ENCODE results near the gene TRPC1.

DNA sequence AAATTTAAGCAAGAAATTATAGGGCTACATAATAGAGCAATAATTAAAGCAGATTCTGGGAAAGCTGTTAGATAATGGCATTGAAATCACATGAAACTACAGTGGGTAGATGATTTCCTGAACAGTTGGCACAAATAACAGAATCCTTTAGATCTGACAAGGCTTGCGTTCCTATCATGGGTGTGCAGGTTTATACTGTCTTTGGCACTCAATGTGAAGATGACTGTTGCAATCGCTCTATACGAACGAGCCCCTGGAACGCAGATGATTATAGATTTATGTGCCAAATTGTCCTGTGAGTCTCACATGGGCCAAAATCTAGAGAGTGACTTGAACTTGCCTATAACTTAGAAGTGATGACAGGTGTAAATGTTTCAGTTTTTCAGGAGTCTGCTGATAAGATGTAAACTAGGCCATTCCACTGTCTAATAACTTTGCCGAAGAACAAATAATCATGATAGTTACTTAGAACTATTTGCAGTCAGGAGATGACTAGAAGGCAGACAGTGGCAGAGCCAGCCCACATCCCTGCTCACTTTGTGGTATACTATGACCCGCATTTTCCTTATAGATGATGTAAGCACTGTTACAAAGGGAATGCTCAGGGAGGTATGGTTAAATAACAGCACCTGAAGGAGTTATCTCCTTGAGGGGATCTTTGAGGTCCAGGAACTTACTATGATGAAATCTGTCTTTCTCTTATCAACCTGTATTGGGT is 30.5 kb upstream of the TRPC1 start:
- no peak for TF ChIP-seq EZH2 (IDR thresholded peaks at IDR 0.05; ENCODE audit: borderline replicate concordance, low read length)
- TF ChIP-seq, protein P1, sequence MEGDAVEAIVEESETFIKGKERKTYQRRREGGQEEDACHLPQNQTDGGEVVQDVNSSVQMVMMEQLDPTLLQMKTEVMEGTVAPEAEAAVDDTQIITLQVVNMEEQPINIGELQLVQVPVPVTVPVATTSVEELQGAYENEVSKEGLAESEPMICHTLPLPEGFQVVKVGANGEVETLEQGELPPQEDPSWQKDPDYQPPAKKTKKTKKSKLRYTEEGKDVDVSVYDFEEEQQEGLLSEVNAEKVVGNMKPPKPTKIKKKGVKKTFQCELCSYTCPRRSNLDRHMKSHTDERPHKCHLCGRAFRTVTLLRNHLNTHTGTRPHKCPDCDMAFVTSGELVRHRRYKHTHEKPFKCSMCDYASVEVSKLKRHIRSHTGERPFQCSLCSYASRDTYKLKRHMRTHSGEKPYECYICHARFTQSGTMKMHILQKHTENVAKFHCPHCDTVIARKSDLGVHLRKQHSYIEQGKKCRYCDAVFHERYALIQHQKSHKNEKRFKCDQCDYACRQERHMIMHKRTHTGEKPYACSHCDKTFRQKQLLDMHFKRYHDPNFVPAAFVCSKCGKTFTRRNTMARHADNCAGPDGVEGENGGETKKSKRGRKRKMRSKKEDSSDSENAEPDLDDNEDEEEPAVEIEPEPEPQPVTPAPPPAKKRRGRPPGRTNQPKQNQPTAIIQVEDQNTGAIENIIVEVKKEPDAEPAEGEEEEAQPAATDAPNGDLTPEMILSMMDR (conservative IDR thresholded peaks at IDR 0.05 in 1 of 2, IDR thresholded peaks at IDR 0.05 in 1 of 2; ENCODE audit: extremely low read depth in 1 of 2, insufficient read depth in 1 of 2, low read depth in 1 of 2, low read length in 2 of 2), result no peak
